ENCODE results near the gene LILRA6. TPM values are rescaled to one million over a fixed set of nuclear protein-coding genes. Genes with fewer than 3 reads are reported as not detected.

LILRA6 gene
- total and polyA plus RNA-seq, 2 of the 13 experiments (the other 11 are each of a cell fraction or from before 2014, with no cell fraction given), result not detected

- TF ChIP-seq GPN1 (CRISPR knock-in tag; IDR thresholded peaks at IDR 0.05; ENCODE audit: borderline replicate concordance) (no peak), ZNF30 (CRISPR knock-in tag; IDR thresholded peaks at IDR 0.05) (no peak), ZNF343 (CRISPR knock-in tag; IDR thresholded peaks at IDR 0.05) (no peak), HNRNPL (IDR thresholded peaks at IDR 0.05; ENCODE audit: low read depth, low read length) (no peak), CHCHD3 (CRISPR knock-in tag; IDR thresholded peaks at IDR 0.05) (no peak), STAG1 (CRISPR knock-in tag; IDR thresholded peaks at IDR 0.05) (peak; percentile 97), NR2C2 (CRISPR knock-in tag; IDR thresholded peaks at IDR 0.05; ENCODE audit: borderline replicate concordance) (no peak), ZNF557 (CRISPR knock-in tag; IDR thresholded peaks at IDR 0.05) (no peak), SMAD1 (CRISPR knock-in tag; IDR thresholded peaks at IDR 0.05; ENCODE audit: borderline replicate concordance, low read depth) (no peak; the same call in 1 of the 2 replicates), PCBP2 (optimal IDR thresholded peaks at IDR 0.05; ENCODE audit: low read depth, low read length, poor library complexity, severe bottlenecking) (no peak), MED13 (CRISPR knock-in tag; IDR thresholded peaks at IDR 0.05) (no peak), YEATS2 (CRISPR knock-in tag; IDR thresholded peaks at IDR 0.05; ENCODE audit: borderline replicate concordance) (no peak; the same call in 1 of the 2 replicates), CHD2 (IDR thresholded peaks at IDR 0.05; ENCODE audit: low read depth, low read length) (no peak), ZNF850 (CRISPR knock-in tag; conservative IDR thresholded peaks at IDR 0.05) (no peak), GABPA (IDR thresholded peaks at IDR 0.05; ENCODE audit: low read depth, low read length) (no peak), GABPA (CRISPR knock-in tag; IDR thresholded peaks at IDR 0.05; ENCODE audit: low read depth) (no peak), ZNF7 (CRISPR knock-in tag; IDR thresholded peaks at IDR 0.05) (no peak), NRL (CRISPR knock-in tag; IDR thresholded peaks at IDR 0.05; ENCODE audit: borderline replicate concordance) (peak; percentile 49; the same call in 1 of the 2 replicates), ZNF567 (CRISPR knock-in tag; IDR thresholded peaks at IDR 0.05; ENCODE audit: borderline replicate concordance) (no peak), ZNF253 (CRISPR knock-in tag; IDR thresholded peaks at IDR 0.05; ENCODE audit: borderline replicate concordance) (no peak), ZBTB42 (CRISPR knock-in tag; IDR thresholded peaks at IDR 0.05) (no peak), REPIN1 (CRISPR knock-in tag; IDR thresholded peaks at IDR 0.05; ENCODE audit: borderline replicate concordance, low read depth) (peak; percentile 64; the same call in 1 of the 2 replicates), ATF3 (CRISPR knock-in tag; IDR thresholded peaks at IDR 0.05) (no peak), LCORL (IDR thresholded peaks at IDR 0.05) (no peak), LCORL (CRISPR knock-in tag; IDR thresholded peaks at IDR 0.05) (no peak)
- TF ChIP-seq, protein P1, sequence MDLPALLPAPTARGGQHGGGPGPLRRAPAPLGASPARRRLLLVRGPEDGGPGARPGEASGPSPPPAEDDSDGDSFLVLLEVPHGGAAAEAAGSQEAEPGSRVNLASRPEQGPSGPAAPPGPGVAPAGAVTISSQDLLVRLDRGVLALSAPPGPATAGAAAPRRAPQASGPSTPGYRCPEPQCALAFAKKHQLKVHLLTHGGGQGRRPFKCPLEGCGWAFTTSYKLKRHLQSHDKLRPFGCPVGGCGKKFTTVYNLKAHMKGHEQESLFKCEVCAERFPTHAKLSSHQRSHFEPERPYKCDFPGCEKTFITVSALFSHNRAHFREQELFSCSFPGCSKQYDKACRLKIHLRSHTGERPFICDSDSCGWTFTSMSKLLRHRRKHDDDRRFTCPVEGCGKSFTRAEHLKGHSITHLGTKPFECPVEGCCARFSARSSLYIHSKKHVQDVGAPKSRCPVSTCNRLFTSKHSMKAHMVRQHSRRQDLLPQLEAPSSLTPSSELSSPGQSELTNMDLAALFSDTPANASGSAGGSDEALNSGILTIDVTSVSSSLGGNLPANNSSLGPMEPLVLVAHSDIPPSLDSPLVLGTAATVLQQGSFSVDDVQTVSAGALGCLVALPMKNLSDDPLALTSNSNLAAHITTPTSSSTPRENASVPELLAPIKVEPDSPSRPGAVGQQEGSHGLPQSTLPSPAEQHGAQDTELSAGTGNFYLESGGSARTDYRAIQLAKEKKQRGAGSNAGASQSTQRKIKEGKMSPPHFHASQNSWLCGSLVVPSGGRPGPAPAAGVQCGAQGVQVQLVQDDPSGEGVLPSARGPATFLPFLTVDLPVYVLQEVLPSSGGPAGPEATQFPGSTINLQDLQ (CRISPR knock-in tag; IDR thresholded peaks at IDR 0.05), result no peak
- TF ChIP-seq, protein P2, sequence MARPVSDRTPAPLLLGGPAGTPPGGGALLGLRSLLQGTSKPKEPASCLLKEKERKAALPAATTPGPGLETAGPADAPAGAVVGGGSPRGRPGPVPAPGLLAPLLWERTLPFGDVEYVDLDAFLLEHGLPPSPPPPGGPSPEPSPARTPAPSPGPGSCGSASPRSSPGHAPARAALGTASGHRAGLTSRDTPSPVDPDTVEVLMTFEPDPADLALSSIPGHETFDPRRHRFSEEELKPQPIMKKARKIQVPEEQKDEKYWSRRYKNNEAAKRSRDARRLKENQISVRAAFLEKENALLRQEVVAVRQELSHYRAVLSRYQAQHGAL (CRISPR knock-in tag; IDR thresholded peaks at IDR 0.05; ENCODE audit: not compliant biosample characterization), result no peak
- TF ChIP-seq, protein P3, sequence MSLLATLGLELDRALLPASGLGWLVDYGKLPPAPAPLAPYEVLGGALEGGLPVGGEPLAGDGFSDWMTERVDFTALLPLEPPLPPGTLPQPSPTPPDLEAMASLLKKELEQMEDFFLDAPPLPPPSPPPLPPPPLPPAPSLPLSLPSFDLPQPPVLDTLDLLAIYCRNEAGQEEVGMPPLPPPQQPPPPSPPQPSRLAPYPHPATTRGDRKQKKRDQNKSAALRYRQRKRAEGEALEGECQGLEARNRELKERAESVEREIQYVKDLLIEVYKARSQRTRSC (CRISPR knock-in tag; IDR thresholded peaks at IDR 0.05; ENCODE audit: low read depth), result no peak
Measured at GRCh38 chr19:54231077-54231931, 11.3 kb downstream of the LILRA6 start (continued).

All from HepG2 (cell line).